Measurements from ENCODE around the gene GMDS.
A peak's percentile ranks its signal among the peaks of the same experiment; 100 is the strongest.

Gene GMDS

GRCh38 chr6:2205396-2205795 is 40.0 kb downstream of the GMDS start:
- DNase-seq (no peak), ATAC-seq (no peak)

DNA sequence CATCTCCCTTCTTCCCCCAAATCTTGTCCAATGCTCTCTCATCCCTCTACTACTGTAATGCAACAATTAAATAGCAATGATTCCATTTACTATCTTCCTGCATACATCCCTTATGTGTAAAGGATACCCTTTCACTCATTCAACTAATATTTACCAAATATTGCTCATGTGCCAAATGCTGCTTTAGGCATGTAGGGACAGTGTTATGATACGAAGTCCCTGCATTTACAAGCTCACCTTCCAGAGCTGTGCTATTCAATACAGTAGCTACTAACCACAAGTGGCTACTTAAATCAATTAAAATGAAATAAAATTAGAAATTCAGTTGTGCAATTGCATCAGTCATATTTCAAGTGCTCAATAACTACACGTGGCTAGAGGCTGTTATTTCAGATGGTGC is 41.1 kb downstream of the GMDS start:
- DNase-seq (no peak), ATAC-seq (no peak)

GRCh38 chr6:2203264-2203663 is 42.1 kb downstream of the GMDS start:
- no peak for DNase-seq
- no peak for ATAC-seq

DNA sequence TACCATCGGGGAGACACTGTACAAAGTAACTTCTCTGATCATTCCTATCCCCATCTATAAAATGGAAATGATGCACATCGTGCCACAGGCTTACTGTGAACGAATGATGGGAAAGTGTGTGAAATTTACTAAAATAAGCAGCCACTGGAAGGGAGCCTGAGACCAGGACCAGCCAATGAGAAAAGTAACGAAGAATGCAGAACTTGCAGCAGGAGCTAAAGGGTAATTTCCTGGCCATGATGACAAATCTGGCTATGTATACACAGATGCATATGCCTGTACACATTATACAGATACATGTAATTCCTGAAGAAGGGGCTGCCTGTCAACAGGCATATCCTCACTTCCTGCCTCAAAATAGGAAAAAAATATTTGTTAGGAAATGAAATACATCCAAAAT is 47.4 kb downstream of the GMDS start:
- no peak for ATAC-seq

GRCh38 chr6:2197177-2197671 is 48.2 kb downstream of the GMDS start:
- DNase-seq: no peak
- no peak for ATAC-seq

More for the DNA sequence above, 47.4 kb downstream of the GMDS start:
- no peak for DNase-seq

DNA sequence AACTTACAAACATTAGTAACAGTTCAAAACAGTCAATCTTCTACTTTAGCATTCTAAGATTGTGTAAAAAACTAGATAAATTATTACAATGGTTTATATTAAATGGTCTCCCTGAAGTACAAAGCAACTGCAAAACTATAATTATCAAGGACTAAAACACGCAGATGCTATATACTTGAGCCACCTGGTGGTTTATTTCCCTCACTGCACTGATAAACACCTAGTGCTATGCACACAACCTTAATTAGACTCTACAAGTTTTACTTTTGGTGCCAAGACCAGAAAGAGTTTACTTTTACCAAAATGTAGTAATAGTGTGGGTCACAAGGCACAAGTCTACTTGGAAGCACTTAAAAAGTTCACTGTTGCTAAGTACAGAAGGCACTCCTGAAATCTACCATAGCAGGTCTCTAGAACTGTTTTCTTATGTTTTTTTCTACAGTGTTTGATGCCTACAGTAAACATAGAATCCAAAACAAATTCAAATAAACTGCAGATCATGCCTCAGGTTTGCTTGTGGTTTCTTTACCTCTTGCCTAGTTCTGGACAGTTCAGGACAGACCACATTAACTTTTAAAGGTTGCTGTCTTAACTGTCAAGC is 49.2 kb downstream of the GMDS start:
- peak; percentile 23 for DNase-seq

GRCh38 chr6:2194643-2195042 is 50.8 kb downstream of the GMDS start:
- no peak for DNase-seq
- ATAC-seq: no peak

More for the DNA sequence above, 49.2 kb downstream of the GMDS start:
- ATAC-seq: peak; percentile 63

DNA sequence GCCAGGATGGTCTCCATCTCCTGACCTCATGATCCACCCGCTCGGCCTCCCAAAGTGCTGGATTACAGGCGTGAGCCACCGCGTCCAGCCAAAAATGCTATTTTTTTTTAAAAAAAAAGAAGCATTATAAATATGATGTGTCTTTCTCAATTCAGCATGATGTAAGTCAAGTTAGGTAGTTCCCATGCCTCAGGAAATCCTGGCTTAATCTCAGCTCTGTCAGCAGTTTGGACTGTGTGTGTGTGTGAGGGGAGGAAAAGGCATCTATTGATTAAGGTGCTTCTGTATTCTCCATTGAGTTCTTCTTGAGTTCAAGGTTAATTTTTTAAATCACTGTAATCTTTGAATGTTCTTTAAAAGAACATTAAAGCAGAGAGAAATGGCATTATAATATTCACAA is 51.5 kb downstream of the GMDS start:
- ATAC-seq: no peak
- DNase-seq: no peak

- no peak for ATAC-seq
- no peak for DNase-seq
Measured at GRCh38 chr6:2192976-2193375, 52.4 kb downstream of the GMDS start.

GRCh38 chr6:2191390-2191740 is 54.0 kb downstream of the GMDS start:
- DNase-seq (no peak), ATAC-seq (no peak)

DNA sequence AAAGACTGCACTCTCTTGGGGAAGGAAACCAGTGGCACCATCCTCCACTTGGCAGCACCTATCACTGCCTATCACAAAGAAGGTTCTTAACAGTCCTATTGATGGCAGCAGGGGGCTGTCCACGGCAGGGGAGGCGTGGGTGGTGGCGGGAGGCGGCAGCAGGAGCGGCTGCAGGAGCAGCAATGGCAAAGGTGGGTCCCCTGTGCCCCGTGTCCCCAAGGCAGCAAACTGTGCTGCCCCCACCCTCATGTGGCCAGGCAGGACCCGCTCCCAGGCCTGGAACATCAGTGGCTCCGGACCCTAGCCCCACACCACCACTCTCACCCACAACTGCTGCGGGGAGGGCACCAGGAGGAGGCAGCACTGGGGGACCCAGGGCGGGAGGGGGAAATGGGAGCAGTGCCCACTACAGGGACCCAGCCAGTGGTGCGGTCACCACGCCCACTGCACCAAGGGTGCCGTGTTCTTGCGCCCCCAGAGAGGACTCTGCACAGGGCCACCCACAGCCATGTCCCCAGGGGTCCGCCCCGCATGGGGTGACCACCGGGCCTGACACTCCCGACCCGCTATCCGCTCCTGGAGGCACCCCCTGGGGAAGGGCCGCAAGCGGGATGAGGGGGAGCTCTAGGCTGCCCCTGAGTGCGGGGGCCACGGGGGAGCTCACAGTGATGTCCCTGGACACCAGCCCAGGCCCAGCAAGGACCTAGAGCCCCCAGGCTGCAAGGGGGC is 54.6 kb downstream of the GMDS start:
- DNase-seq: no peak
- no peak for ATAC-seq

- ATAC-seq: no peak
Measured at GRCh38 chr6:2188856-2189384, 56.5 kb downstream of the GMDS start.

GRCh38 chr6:2188397-2188796 is 57.0 kb downstream of the GMDS start:
- DNase-seq: no peak
- ATAC-seq: no peak

More at GRCh38 chr6:2188856-2189384, 56.5 kb downstream of the GMDS start:
- no peak for DNase-seq

GRCh38 chr6:2187826-2188225 is 57.6 kb downstream of the GMDS start:
- DNase-seq (no peak), ATAC-seq (no peak)

DNA sequence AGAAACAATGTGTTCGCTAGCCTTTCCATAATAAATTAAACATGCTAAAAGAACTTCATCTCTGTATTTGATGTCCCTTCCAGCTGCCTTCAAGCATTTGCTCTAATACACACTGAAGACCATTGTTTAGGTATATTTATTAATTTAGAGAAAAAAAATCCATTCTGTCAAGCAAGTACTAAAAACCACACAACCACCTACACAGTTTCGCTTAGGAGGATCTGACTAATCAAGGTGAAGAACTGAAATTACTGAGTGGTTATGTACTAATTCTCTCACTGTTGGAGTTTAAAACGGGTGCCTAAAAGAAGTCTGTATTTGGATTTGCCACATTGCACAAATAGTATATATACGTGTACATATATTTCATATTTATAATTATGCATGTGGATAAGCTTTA is 58.9 kb downstream of the GMDS start:
- ATAC-seq: peak; percentile 58
- peak; percentile 26 for DNase-seq

- DNase-seq (no peak), ATAC-seq (no peak)
Measured at GRCh38 chr6:2185466-2185865, 59.9 kb downstream of the GMDS start.

DNA sequence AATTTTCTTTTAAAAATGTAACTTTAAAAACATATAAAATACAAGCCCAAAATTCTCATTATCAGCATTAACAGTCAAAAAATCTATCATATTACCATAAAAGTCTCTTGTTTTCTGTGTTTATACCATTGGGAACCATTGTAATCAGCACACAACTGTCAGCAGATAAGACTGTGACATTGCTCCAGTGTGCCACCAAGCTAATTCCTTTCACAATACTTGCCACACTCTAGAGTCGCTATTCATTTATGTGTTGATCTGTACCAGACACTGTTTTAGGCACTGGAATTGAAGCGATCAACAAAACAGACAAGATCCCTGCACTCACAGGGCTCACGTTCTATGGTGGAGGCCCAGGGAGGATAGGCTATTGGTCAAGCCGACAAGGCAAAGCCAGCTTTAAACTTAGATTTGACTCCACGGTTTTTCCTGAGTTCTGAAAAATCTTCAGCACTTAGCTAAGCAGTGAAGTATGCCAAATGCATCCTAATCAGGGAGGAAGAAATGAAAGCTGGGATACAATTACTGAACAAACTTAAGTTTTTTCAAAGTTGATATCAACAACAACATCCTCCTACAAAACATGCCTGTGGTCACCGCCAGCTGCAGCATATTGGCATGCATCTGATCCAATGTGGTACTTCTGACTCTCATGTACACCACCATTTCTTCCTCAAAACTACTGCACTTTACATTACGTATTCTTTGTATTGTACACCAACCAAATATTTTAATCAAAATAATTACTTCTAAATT is 60.5 kb downstream of the GMDS start:
- DNase-seq: no peak
- no peak for ATAC-seq

DNA sequence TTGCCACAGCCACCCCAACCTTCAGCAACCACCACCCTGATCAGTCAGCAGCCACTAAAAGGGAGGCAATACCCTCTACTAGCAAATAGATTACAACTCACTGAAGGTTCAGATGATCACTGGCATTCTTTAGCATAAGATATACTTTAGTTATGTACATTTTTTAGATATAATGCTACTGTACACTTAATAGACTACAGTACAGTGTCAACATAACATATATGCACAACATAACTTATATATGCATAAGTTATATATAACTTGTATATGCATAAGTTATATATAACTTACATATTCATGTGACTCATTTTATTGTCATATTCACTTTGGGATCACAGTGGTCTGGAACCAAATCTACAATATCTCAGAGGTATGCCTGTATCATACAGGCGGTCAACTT is 61.7 kb downstream of the GMDS start:
- ATAC-seq (no peak), DNase-seq (no peak)

GRCh38 chr6:2183246-2183645 is 62.2 kb downstream of the GMDS start:
- ATAC-seq: no peak
- DNase-seq: no peak

DNA sequence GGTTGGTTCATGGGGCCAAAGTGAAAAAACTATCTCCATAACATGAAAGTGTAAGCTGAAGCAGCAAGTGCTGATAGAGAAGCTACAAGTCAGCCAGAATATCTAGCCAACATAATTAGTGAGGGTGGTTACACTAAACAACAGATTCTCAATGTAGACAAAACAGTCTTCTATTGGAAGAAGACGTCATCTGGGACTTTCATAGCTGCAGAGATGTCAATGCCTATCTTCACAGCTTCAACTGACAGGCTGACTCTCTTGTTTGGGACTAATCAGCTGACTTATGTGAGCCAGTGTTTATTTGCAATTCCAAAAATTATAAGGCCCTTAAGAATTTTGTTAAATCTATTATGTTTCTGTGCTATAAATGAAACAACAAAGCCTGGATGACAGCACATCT is 63.2 kb downstream of the GMDS start:
- DNase-seq (no peak), ATAC-seq (no peak)

GRCh38 chr6:2181567-2181966 is 63.8 kb downstream of the GMDS start:
- no peak for DNase-seq
- ATAC-seq: peak; percentile 49

DNA sequence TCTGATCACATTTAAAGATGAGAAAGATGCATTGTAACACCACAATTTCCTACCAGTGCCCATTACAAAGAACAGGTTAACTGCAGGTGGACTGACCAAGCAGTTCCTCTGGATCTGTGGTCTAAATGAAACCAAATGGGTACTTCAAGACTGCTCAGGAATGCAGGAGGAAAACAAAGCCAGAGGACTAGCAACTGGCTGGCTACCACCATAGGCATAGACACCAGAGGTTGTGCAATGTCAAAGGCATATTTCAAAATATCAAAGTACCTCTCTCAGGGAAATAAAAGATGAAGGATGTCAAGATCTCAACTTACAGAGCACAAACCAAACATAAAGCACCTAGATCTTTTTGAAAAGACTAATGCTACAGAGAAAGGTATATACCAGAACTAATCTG is 65.5 kb downstream of the GMDS start:
- DNase-seq (no peak), ATAC-seq (no peak)

DNA sequence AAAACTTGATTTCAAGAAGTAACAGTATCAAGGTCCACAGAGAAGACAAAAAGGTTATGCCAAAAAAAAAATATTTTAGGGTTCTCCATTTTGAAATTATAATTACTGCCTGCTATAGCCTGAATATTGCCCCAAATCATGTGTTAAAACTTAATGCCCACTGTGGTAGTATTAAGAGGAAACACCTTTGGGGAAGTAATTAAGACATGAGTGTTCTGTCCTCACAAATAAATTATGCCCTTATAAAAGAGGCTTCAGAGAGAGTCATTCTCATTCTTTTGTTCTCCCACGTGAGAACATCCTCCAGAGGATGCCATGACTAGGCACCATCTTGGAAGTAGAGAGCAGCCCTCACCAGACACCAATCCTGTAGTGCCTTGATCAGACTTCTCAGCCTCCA is 66.2 kb downstream of the GMDS start:
- DNase-seq (no peak), ATAC-seq (no peak)
